Right lobe of liver (tissue), 6 donors: ENCODE measurements around the gene SMYD1. TPM values are rescaled to one million over a fixed set of nuclear protein-coding genes. Genes with fewer than 3 reads are reported as not detected.
"Not testable (repeated sequence)": the region's sequence is repeated elsewhere in the genome, so short reads cannot be mapped to it uniquely, and the experiment has no call there.

Source experiments
- ATAC-seq, 4 donors: fragments of 200-7000 bp; cut with Tn5 transposase; one replicate each; pipeline ENCODE4 v1.9.1; 2020; ENCODE audit warnings: mild to moderate bottlenecking in 4 of 4, moderate library complexity in 4 of 4
- DNase-seq, 3 donors: peaks; one replicate each; pipeline ENCODE4 v3.0.0-alpha.2; 2020
- H3K27ac ChIP-seq, 3 donors: fragments of 200-600 bp; one replicate each; pipeline ENCODE4 v1.8.0; 2022
- H3K27me3 ChIP-seq, 2 donors: fragments of 200-600 bp; one replicate each; pipeline ENCODE4 v1.8.0; 2022
- H3K36me3 ChIP-seq, 4 donors: fragments of 200-600 bp; sonication (generic) in 1 of 4; one replicate each; pipeline versions ENCODE4 v1.5.1 to v1.8.0; 2017 to 2022; ENCODE audit warnings: control low read depth in 1 of 4
- H3K4me1 ChIP-seq, 4 donors: fragments of 200-600 bp; sonication (generic) in 1 of 4; one replicate each; pipeline versions ENCODE4 v1.5.1 to v1.8.0; 2017 to 2022; ENCODE audit warnings: control low read depth in 1 of 4
- H3K4me3 ChIP-seq, 3 donors: fragments of 200-600 bp; one replicate each; pipeline ENCODE4 v1.8.0; 2022
- H3K9me3 ChIP-seq, 4 donors: fragments of 200-600 bp; sonication (generic) in 1 of 4; one replicate each; pipeline versions ENCODE4 v1.5.1 to v1.8.0; 2017 to 2022; ENCODE audit warnings: control low read depth in 1 of 4
- POLR2A ChIP-seq: fragments of 450-650 bp; IDR thresholded peaks from one replicate; pipeline ENCODE4 v1.6.1; 2017; ENCODE audit warnings: antibody characterized with exemption, mild to moderate bottlenecking
- WGBS: methylation state at CpG from one replicate; pipeline ENCODE4 v1.1.6; 2018; ENCODE audit warnings: low coverage, low lambda C conversion rate; ENCODE audit not compliant: insufficient coverage; ENCODE audit errors: missing lambda C conversion rate; 5-methylcytosine and 5-hydroxymethylcytosine counted together
- intact Hi-C, 2 donors: fragments of 100-400 bp; cut with DNase I; formaldehyde crosslinking; loops; one replicate each; pipeline versions ENCODE4 v1.11.2 to v1.14.1; 2022
- long read RNA-seq: library from polyadenylated mRNA; unstranded; transcript quantifications from one replicate; pipeline ENCODE4 v2.0.0, GENCODE V29; 2019
- total RNA-seq, 6 experiments: library from RNA; depleted of rRNA in 2 of 6; stranded (reverse); fragments of >200 nt in 2 of 6; fragmentation: NEBNext Ultra II Directional in 3 of 6; extraction: Animal tissue kit (Norgen Biotek cat#: 25700) in 3 of 6; gene quantifications; one replicate each; pipeline versions ENCODE4 v1.1.0 to v1.2.4, GENCODE V29; 2016 to 2023
- TF ChIP-seq, protein P1 (sequence below), 4 donors: fragments of 200-600 bp in 3 of 4; fragments of 450-650 bp in 1 of 4; IDR thresholded peaks; one replicate each; pipeline versions ENCODE4 v1.5.1 to v1.8.0; 2016 to 2022; ENCODE audit warnings: antibody characterized with exemption in 4 of 4, mild to moderate bottlenecking in 2 of 4
- donor health status: DM: no; HTN: yes; CAD: no.
- donor health status: DM: no; HTN: no; CAD: no.
- donor health status: DM: no; HTN: no; CAD: no.
- donor health status: DM: no; HTN: yes; CAD: no.
- donor health status: DM: no; HTN: yes; CAD: no.

The SMYD1 gene
- not detected for total RNA-seq
- long read RNA-seq = 0 reads

GRCh38 chr2:88067598-88067997, at the start of gene SMYD1:
Gene SMYD1 (plus strand): TSS chr2:88067825. CDS start chr2:88067865, 40 bp downstream.
- no peak for TF ChIP-seq POLR2A
- TF ChIP-seq, protein P1, sequence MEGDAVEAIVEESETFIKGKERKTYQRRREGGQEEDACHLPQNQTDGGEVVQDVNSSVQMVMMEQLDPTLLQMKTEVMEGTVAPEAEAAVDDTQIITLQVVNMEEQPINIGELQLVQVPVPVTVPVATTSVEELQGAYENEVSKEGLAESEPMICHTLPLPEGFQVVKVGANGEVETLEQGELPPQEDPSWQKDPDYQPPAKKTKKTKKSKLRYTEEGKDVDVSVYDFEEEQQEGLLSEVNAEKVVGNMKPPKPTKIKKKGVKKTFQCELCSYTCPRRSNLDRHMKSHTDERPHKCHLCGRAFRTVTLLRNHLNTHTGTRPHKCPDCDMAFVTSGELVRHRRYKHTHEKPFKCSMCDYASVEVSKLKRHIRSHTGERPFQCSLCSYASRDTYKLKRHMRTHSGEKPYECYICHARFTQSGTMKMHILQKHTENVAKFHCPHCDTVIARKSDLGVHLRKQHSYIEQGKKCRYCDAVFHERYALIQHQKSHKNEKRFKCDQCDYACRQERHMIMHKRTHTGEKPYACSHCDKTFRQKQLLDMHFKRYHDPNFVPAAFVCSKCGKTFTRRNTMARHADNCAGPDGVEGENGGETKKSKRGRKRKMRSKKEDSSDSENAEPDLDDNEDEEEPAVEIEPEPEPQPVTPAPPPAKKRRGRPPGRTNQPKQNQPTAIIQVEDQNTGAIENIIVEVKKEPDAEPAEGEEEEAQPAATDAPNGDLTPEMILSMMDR (IDR thresholded peaks at IDR 0.05) = no peak
- H3K27ac ChIP-seq = no peak within 1 kb of the TSS
- DNase-seq (no peak), ATAC-seq (no peak)
- H3K9me3 ChIP-seq = no peaks in the 10 kb centered on the region
- no peak within 1 kb of the TSS for H3K4me3 ChIP-seq
- WGBS = 88% methylated on average over 8 of the region's 8 CpGs
- no peaks in the 10 kb centered on the region for H3K36me3 ChIP-seq
- intact Hi-C loops = no loop called here
- H3K27me3 ChIP-seq = no peaks in the 10 kb centered on the region
- no peaks in the 10 kb centered on the region for H3K4me1 ChIP-seq

GRCh38 chr2:88018077-88018805, 49.4 kb upstream of the SMYD1 start:
- H3K27ac ChIP-seq, H3K27me3 ChIP-seq, H3K36me3 ChIP-seq, DNase-seq, H3K4me3 ChIP-seq, ATAC-seq, intact Hi-C loops, H3K9me3 ChIP-seq: not testable (repeated sequence)
- WGBS = 95% methylated on average over 6 of the region's 11 CpGs
- H3K4me1 ChIP-seq = peaks cover 0 to 15% (median 0%) of the 10 kb centered on the region in 4 donors

DNA sequence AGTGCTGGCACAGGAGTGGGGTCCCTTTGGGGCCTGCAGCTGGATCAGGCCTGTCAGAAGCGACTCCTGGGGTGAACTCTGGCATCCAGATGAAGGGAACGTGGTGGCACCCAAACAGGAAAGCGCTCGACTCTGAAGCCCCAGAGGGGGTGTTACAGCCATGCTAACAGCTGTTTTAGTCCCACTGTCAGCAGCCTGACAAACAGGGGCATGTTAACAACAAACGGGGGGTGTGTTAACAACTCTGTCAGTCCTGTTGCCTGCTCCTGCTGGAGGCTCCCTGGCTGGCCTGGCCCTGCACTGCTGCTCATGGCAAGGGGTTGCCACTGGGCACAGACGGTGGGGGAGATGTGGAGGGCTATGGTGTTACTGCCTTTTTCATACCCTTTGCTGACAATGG, 48.7 kb upstream of the SMYD1 start:
- TF ChIP-seq, protein P1 (IDR thresholded peaks at IDR 0.05) = no peak
- no peak for TF ChIP-seq POLR2A
- H3K4me1 ChIP-seq = peaks cover 0 to 15% (median 0%) of the 10 kb centered on the region in 4 donors
- H3K27me3 ChIP-seq = no peaks in the 10 kb centered on the region
- intact Hi-C loops = no loop called here
- ATAC-seq (no peak), DNase-seq (no peak)
- no peaks in the 10 kb centered on the region for H3K36me3 ChIP-seq
- no peaks in the 10 kb centered on the region for H3K9me3 ChIP-seq
- H3K4me3 ChIP-seq = no peak overlapping the region
- H3K27ac ChIP-seq = no peak overlapping the region
- WGBS = 88% methylated on average over 1 of the region's 6 CpGs

DNA sequence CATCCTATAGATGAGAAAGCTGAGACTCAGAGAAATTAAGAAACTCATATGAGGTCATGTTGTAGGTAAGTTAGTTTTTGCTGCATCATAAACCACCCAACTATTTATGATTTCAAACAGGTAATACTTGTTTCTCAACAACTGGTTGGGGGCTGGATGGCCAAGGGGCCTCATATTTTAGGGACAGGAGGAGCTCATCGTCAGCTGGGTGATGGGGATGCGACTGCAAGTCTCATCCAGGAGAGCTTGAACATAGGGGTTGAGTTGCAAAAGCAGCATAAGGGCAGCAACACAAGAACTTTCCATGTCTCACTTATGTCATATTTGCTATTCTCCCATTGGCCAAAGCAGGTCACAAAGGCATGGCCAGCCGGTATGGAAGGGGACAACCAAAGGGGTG, 47.6 kb upstream of the SMYD1 start:
- Histone ChIP-seq H3K4me3 (no peak overlapping the region), H3K27me3 (no peaks in the 10 kb centered on the region), H3K4me1 (peaks cover 0 to 15% (median 0%) of the 10 kb centered on the region in 4 donors), H3K9me3 (no peaks in the 10 kb centered on the region), H3K36me3 (no peaks in the 10 kb centered on the region), H3K27ac (no peak overlapping the region)
- 83% methylated on average over 3 of the region's 3 CpGs for WGBS
- DNase-seq (no peak), ATAC-seq (no peak)
- TF ChIP-seq, protein P1 (IDR thresholded peaks at IDR 0.05) = no peak
- TF ChIP-seq POLR2A = no peak
- intact Hi-C loops = no loop called here

- Histone ChIP-seq H3K36me3 (peaks cover 0 to 1% (median 0%) of the 10 kb centered on the region in 4 donors), H3K4me3 (no peak overlapping the region), H3K27me3 (no peaks in the 10 kb centered on the region), H3K4me1 (peaks cover 0 to 6% (median 0%) of the 10 kb centered on the region in 4 donors), H3K27ac (no peak overlapping the region), H3K9me3 (no peaks in the 10 kb centered on the region)
- TF ChIP-seq, protein P1 (IDR thresholded peaks at IDR 0.05) = no peak
- TF ChIP-seq POLR2A = no peak
- ATAC-seq (no peak), DNase-seq (no peak)
- intact Hi-C loops = no loop called here
- 81% methylated on average over 5 of the region's 5 CpGs for WGBS
Measured at GRCh38 chr2:88022669-88022921, 45.0 kb upstream of the SMYD1 start.
